Pons (tissue), 1 donor: Measurements from ENCODE around the gene ACSM5.
"Not testable (repeated sequence)": the region's sequence is repeated elsewhere in the genome, so short reads cannot be mapped to it uniquely, and the experiment has no call there.

Experiments
- DNase-seq: peaks from one replicate; pipeline ENCODE4 v3.0.0-alpha.2; 2016; ENCODE audit warnings: low spot score

Gene ACSM5

DNA sequence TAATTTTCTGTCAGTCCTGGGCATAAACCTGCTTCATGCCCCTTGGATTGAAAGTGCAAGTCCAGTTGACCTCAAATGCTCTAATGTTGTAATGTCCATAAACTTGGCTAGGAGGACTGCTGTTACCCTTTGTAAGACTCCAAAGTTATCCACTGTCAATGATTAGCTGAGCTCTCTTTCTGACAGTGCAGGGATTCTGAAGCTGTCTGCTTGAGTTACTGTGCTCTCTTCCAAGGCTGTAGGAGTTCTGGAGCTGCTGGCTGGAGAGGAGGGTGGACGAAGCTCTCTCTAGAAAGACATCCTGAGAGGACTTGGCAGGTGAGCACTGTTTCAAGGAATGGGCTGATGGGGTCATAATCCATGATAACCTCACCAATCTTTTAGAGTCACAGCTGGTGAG lies 42.0 kb downstream of the ACSM5 start, which contains the start of gene ACSM2A:
Gene ACSM2A (plus strand): TSS at position 158 of the 400 bp plus-strand sequence. CDS start 8,594 bp downstream, outside the sequence.
- DNase-seq, result not testable (repeated sequence)

DNA sequence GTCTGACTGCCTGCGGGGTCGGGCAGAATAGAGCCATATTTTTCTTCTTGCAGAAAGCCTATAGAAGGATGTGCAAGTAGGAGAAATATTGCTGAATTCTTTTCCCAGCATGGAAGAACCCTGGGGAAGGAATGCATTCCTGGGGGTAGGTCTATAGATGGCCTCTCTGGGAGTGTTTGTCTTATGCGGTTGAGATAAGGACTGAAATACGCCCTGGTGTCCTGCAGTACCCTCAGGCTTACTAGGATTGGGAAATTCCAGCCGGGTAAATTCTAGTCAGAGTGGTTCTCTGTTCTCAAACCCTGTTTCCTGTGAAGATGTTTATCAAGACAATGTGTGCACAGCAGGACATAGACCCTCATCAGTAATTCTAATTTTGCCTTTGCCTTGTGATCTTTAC lies 44.3 kb downstream of the ACSM5 start:
- DNase-seq, result not testable (repeated sequence)

DNA sequence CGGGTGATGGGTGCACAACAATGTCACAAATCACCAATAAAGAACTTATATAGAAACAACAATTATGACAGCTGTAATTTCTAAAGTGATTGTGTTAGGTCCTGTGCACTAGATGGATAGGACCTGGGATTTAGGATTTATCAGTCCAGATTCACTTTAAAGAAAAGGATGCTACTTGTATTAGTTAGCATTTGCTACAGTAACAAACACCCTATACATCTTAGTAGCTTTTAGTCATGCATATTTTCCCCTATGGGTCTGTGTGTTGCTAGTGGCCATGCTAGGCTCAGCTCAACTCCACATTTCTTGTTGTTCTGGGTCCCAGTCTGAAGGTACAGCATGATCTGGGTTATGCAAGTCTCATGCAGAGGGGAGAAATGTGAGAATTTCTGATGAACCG lies 49.9 kb downstream of the ACSM5 start:
- not testable (repeated sequence) for DNase-seq

- DNase-seq, result not testable (repeated sequence)
Measured at GRCh38 chr16:20460313-20460712, 51.0 kb downstream of the ACSM5 start.

DNA sequence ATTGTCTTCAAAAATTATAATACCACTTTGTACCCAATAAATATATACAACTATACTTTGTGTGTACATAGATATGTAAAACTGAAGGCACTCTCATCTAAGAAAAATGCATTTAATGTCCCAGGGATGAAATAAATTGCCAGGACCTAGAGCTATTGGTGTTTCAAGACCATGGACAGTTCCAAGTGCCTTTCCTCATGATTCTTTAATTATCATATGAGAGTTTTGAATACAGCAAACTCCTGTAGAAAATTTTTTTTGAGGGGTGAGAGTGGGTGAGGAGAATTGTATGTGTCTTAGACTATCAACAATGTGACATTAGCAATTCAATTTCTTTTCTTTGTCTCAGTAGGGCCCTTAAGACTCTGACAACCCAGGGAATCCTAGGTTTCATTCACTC lies 59.6 kb downstream of the ACSM5 start:
- not testable (repeated sequence) for DNase-seq

DNA sequence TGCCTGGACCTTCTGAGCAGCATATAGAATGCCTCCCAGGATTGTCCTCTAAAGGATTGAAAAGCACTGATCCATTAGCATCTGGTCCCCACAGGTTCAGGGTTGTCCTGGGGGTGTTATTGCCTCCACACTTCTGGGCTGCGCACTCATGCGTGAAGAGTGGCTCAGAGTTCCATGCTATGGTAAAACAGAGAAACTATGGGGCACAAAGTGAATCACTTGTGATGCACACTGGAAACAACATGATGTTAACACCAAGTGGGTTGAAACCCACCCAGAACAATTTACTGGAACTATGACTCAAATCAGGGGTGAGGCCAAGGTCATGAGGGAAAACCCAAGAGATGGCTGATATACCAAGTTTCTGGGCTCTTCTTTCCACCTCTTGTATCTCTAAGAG lies 60.6 kb downstream of the ACSM5 start:
- not testable (repeated sequence) for DNase-seq

GRCh38 chr16:20470732-20471131 lies 61.4 kb downstream of the ACSM5 start:
- DNase-seq, result not testable (repeated sequence)

DNA sequence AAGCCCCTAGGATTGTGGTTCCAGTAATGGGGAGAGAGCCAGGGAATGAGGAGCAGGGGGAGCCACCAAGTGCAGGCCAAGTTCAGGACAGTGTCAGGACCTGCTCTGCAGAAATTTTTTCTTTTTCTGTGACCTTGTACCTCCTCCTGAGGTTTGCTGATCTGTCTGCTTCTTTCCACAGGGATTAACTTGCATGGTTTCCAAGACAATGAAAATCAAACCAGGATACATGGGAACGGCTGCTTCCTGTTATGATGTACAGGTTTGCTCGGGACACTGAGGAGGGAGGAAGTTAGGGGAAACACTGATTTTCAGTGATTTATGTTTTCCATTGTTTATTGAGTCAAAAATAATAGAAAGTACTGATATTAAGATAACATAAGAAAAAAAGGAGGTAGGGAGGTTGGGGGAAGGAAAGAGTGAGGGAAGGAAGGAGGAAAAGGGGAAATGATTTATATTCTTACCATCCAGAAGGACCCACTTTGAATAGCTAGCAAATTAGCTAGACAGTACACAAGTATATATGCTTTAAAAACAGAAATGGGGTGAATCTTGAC lies 67.9 kb downstream of the ACSM5 start:
- not testable (repeated sequence) for DNase-seq

DNA sequence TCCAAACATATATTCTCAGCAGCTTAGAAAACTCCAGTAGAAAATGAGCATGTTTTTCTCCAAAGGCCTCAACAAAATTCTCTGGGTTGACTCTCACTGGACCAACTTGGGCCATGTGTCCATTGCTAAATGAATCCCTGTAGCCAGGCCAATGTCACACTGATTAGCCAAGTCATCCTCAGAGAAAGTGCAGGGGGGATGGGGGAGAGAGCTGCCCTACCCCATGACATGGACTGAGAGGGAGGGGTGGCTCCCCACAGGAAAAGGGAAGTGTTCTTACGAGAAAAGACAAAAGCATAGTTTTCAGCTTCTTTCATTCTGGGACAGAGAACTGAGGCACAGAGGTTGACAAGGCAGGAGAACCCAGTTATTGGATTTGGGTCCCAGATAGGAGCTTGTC lies 74.7 kb downstream of the ACSM5 start:
- not testable (repeated sequence) for DNase-seq

GRCh38 chr16:20484726-20485125 lies 75.4 kb downstream of the ACSM5 start:
- DNase-seq, result no peak

DNA sequence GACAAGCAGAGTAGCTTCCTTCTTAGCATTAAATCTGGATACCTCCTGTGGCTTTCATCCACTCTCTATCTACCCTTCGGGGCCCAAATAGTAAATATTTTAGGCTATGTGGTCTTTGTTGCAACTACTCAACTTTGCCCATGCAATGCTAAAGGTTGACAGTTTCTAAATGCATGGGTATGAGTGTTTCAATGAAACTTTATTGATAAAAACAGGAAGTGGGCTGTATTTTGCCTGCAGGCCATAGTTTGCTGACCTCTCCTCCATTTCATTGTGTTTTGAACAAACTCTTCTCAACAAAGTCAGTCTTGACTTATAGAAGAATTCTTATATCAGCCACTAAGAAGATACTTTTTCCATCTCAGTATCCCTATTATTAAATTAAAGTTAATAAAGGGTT lies 76.1 kb downstream of the ACSM5 start:
- no peak for DNase-seq
